ENCODE measurements around the gene AMACR.

The AMACR gene

GRCh38 chr5:34003941-34004340, 3.9 kb downstream of the AMACR start:
- no peak for TF ChIP-seq CTCF (IDR thresholded peaks at IDR 0.05; ENCODE audit: low read depth, low read length)
- no peak for DNase-seq (ENCODE audit: low read depth in 2 of 2)
- H3K4me3 ChIP-seq (replicated peaks in 1 of 2; ENCODE audit: low read depth in 2 of 2, low read length in 2 of 2) = no peak overlapping the region

GRCh38 chr5:34002629-34003328, 5.1 kb downstream of the AMACR start:
- DNase-seq (ENCODE audit: low read depth in 2 of 2) = peak in 1 of 2 donors; percentile 67
- no peak for TF ChIP-seq CTCF (IDR thresholded peaks at IDR 0.05; ENCODE audit: low read depth, low read length)
- no peak overlapping the region for H3K4me3 ChIP-seq (replicated peaks in 1 of 2; ENCODE audit: low read depth in 2 of 2, low read length in 2 of 2)

- H3K4me3 ChIP-seq (replicated peaks in 1 of 2; ENCODE audit: low read depth in 2 of 2, low read length in 2 of 2) = no peak overlapping the region
- TF ChIP-seq CTCF (IDR thresholded peaks at IDR 0.05; ENCODE audit: low read depth, low read length) = no peak
- DNase-seq (ENCODE audit: low read depth in 2 of 2) = peak in 1 of 2 donors; percentile 46
These were observed 6.5 kb downstream of the AMACR start for GRCh38 chr5:34001241-34001841.

GRCh38 chr5:33999978-34000377, 7.9 kb downstream of the AMACR start:
- no peak for DNase-seq (ENCODE audit: low read depth in 2 of 2)
- no peak for TF ChIP-seq CTCF (IDR thresholded peaks at IDR 0.05; ENCODE audit: low read depth, low read length)
- no peak overlapping the region for H3K4me3 ChIP-seq (replicated peaks in 1 of 2; ENCODE audit: low read depth in 2 of 2, low read length in 2 of 2)

- peak; percentile 89 to 91 for DNase-seq (ENCODE audit: low read depth in 2 of 2)
- TF ChIP-seq CTCF (IDR thresholded peaks at IDR 0.05; ENCODE audit: low read depth, low read length) = peak; percentile 66
- H3K4me3 ChIP-seq (replicated peaks in 1 of 2; ENCODE audit: low read depth in 2 of 2, low read length in 2 of 2) = no peak overlapping the region
These were observed 10.4 kb downstream of the AMACR start for GRCh38 chr5:33997331-33997983.

GRCh38 chr5:33995865-33996264, 12.0 kb downstream of the AMACR start:
- DNase-seq (ENCODE audit: low read depth in 2 of 2) = no peak
- H3K4me3 ChIP-seq (replicated peaks in 1 of 2; ENCODE audit: low read depth in 2 of 2, low read length in 2 of 2) = no peak overlapping the region
- no peak for TF ChIP-seq CTCF (IDR thresholded peaks at IDR 0.05; ENCODE audit: low read depth, low read length)
